Measurements from ENCODE around the gene TRMT10C.

TRMT10C gene

GRCh38 chr3:101527906-101528305, 33.8 kb upstream of the TRMT10C start:
- Histone ChIP-seq H2AFZ (ENCODE audit: low read depth, low read length) (no peak overlapping the region), H4K20me1 (ENCODE audit: insufficient read depth, low read length) (no peaks in the 10 kb centered on the region), H3K4me2 (ENCODE audit: low read length) (no peak overlapping the region), H3K27me3 (ENCODE audit: low read depth, low read length) (no peaks in the 10 kb centered on the region), H3K4me1 (ENCODE audit: low read length) (peaks cover 5% of the 10 kb centered on the region), H3K27ac (ENCODE audit: low read length) (no peak overlapping the region), H3K36me3 (replicated peaks; ENCODE audit: low read depth, low read length) (peaks cover 8% of the 10 kb centered on the region), H3K9me3 (ENCODE audit: insufficient read depth, low read length) (no peaks in the 10 kb centered on the region; the same call in 1 of the 2 replicates), H3K79me2 (ENCODE audit: low read length) (no peaks in the 10 kb centered on the region), H3K9ac (ENCODE audit: low read length) (no peak overlapping the region), H3K4me3 (ENCODE audit: low read length) (no peak overlapping the region)
- TF ChIP-seq EZH2phosphoT487 (IDR thresholded peaks at IDR 0.05; ENCODE audit: low read depth) (no peak), CTCF (IDR thresholded peaks at IDR 0.05; ENCODE audit: low read depth, low read length) (no peak)

- H3K27ac ChIP-seq (ENCODE audit: low read length) = no peak overlapping the region
- H3K27me3 ChIP-seq (ENCODE audit: low read depth, low read length) = no peaks in the 10 kb centered on the region
- H4K20me1 ChIP-seq (ENCODE audit: insufficient read depth, low read length) = no peaks in the 10 kb centered on the region
- peaks cover 8% of the 10 kb centered on the region for H3K36me3 ChIP-seq (replicated peaks; ENCODE audit: low read depth, low read length)
- no peaks in the 10 kb centered on the region for H3K79me2 ChIP-seq (ENCODE audit: low read length)
- H3K9ac ChIP-seq (ENCODE audit: low read length) = no peak overlapping the region
- no peak overlapping the region for H3K4me3 ChIP-seq (ENCODE audit: low read length)
- H3K4me1 ChIP-seq (ENCODE audit: low read length) = peaks cover 4% of the 10 kb centered on the region
- H2AFZ ChIP-seq (ENCODE audit: low read depth, low read length) = no peak overlapping the region
- TF ChIP-seq CTCF (IDR thresholded peaks at IDR 0.05; ENCODE audit: low read depth, low read length) (no peak), EZH2phosphoT487 (IDR thresholded peaks at IDR 0.05; ENCODE audit: low read depth) (no peak)
- H3K4me2 ChIP-seq (ENCODE audit: low read length) = no peak overlapping the region
- H3K9me3 ChIP-seq (ENCODE audit: insufficient read depth, low read length) = no peaks in the 10 kb centered on the region; the same call in 1 of the 2 replicates
Measured at GRCh38 chr3:101529816-101530685, 31.6 kb upstream of the TRMT10C start.

- Histone ChIP-seq H3K9me3 (ENCODE audit: insufficient read depth, low read length) (no peaks in the 10 kb centered on the region; the same call in 1 of the 2 replicates), H2AFZ (ENCODE audit: low read depth, low read length) (no peak overlapping the region), H3K27ac (ENCODE audit: low read length) (no peak overlapping the region), H3K79me2 (ENCODE audit: low read length) (no peaks in the 10 kb centered on the region), H3K36me3 (replicated peaks; ENCODE audit: low read depth, low read length) (peaks cover 8% of the 10 kb centered on the region), H3K9ac (ENCODE audit: low read length) (no peak overlapping the region), H3K4me2 (ENCODE audit: low read length) (no peak overlapping the region), H3K4me1 (ENCODE audit: low read length) (no peaks in the 10 kb centered on the region), H4K20me1 (ENCODE audit: insufficient read depth, low read length) (no peaks in the 10 kb centered on the region), H3K27me3 (ENCODE audit: low read depth, low read length) (no peaks in the 10 kb centered on the region), H3K4me3 (ENCODE audit: low read length) (no peak overlapping the region)
- TF ChIP-seq EZH2phosphoT487 (IDR thresholded peaks at IDR 0.05; ENCODE audit: low read depth) (no peak), CTCF (IDR thresholded peaks at IDR 0.05; ENCODE audit: low read depth, low read length) (no peak)
Measured at GRCh38 chr3:101530686-101531047, 31.0 kb upstream of the TRMT10C start.

- H3K4me2 ChIP-seq (ENCODE audit: low read length) = no peak overlapping the region
Measured at GRCh38 chr3:101531473-101532086, 30.1 kb upstream of the TRMT10C start.

More at GRCh38 chr3:101531473-101532086, 30.1 kb upstream of the TRMT10C start:
- Histone ChIP-seq H3K4me1 (ENCODE audit: low read length) (no peaks in the 10 kb centered on the region), H3K4me3 (ENCODE audit: low read length) (no peak overlapping the region), H3K27me3 (ENCODE audit: low read depth, low read length) (no peaks in the 10 kb centered on the region), H3K27ac (ENCODE audit: low read length) (no peak overlapping the region), H3K36me3 (replicated peaks; ENCODE audit: low read depth, low read length) (peaks cover 8% of the 10 kb centered on the region), H3K79me2 (ENCODE audit: low read length) (no peaks in the 10 kb centered on the region), H2AFZ (ENCODE audit: low read depth, low read length) (no peak overlapping the region), H3K9me3 (ENCODE audit: insufficient read depth, low read length) (no peaks in the 10 kb centered on the region; the same call in 1 of the 2 replicates), H4K20me1 (ENCODE audit: insufficient read depth, low read length) (no peaks in the 10 kb centered on the region), H3K9ac (ENCODE audit: low read length) (no peak overlapping the region)
- TF ChIP-seq EZH2phosphoT487 (IDR thresholded peaks at IDR 0.05; ENCODE audit: low read depth) = no peak
- TF ChIP-seq CTCF (IDR thresholded peaks at IDR 0.05; ENCODE audit: low read depth, low read length) = no peak

All from OCI-LY3 (cell line).